Measurements from ENCODE around the gene SPATS2.
"Not testable (repeated sequence)": the region's sequence is repeated elsewhere in the genome, so short reads cannot be mapped to it uniquely, and the experiment has no call there.

Gene SPATS2

GRCh38 chr12:49367381-49368239, at the start of gene SPATS2:
SPATS2 (plus strand) TSS chr12:49367462; CDS start chr12:49461013, 93,551 bp downstream.
- DNase-seq (ENCODE audit: low read depth), result no peak

GRCh38 chr12:49320411-49321103, 46.7 kb upstream of the SPATS2 start:
- DNase-seq (ENCODE audit: low read depth), result not testable (repeated sequence)

- DNase-seq (ENCODE audit: low read depth), result no peak
These were observed 44.9 kb upstream of the SPATS2 start for GRCh38 chr12:49322367-49322707.

GRCh38 chr12:49322708-49323523, 44.3 kb upstream of the SPATS2 start, which contains the start of gene TROAP:
TROAP (plus strand) TSS chr12:49323255; CDS start chr12:49323609, 354 bp downstream.
- peak; percentile 92 for DNase-seq (ENCODE audit: low read depth)

- no peak for DNase-seq (ENCODE audit: low read depth)
These were observed 43.7 kb upstream of the SPATS2 start for GRCh38 chr12:49323524-49324097.

- no peak for DNase-seq (ENCODE audit: low read depth)
These were observed 41.7 kb upstream of the SPATS2 start for GRCh38 chr12:49325606-49326005.

GRCh38 chr12:49327368-49327767, 39.9 kb upstream of the SPATS2 start:
- DNase-seq (ENCODE audit: low read depth), result no peak

GRCh38 chr12:49327887-49328286, 39.4 kb upstream of the SPATS2 start:
- no peak for DNase-seq (ENCODE audit: low read depth)

GRCh38 chr12:49328816-49329215, 38.4 kb upstream of the SPATS2 start:
- DNase-seq (ENCODE audit: low read depth), result no peak

GRCh38 chr12:49330032-49330619, 37.1 kb upstream of the SPATS2 start:
- DNase-seq (ENCODE audit: low read depth), result no peak

- DNase-seq (ENCODE audit: low read depth), result no peak
These were observed 36.5 kb upstream of the SPATS2 start for GRCh38 chr12:49330631-49331379.

GRCh38 chr12:49331380-49332222, 35.7 kb upstream of the SPATS2 start:
- no peak for DNase-seq (ENCODE audit: low read depth)

- no peak for DNase-seq (ENCODE audit: low read depth)
These were observed 34.8 kb upstream of the SPATS2 start for GRCh38 chr12:49332441-49332861.

- DNase-seq (ENCODE audit: low read depth), result no peak
These were observed 34.3 kb upstream of the SPATS2 start for GRCh38 chr12:49332891-49333371.

GRCh38 chr12:49333778-49334177, 33.5 kb upstream of the SPATS2 start:
- not testable (repeated sequence) for DNase-seq (ENCODE audit: low read depth)

GRCh38 chr12:49334226-49334625, 33.0 kb upstream of the SPATS2 start:
- DNase-seq (ENCODE audit: low read depth), result no peak

- DNase-seq (ENCODE audit: low read depth), result no peak
These were observed 32.6 kb upstream of the SPATS2 start for GRCh38 chr12:49334681-49335080.

- DNase-seq (ENCODE audit: low read depth), result no peak
These were observed 31.9 kb upstream of the SPATS2 start for GRCh38 chr12:49335118-49335954.

Measured in stimulated activated CD8-positive, alpha-beta memory T cell treated with anti-CD3 and anti-CD28 coated beads, Interleukin-7, amount 100 ng/mL, for 24 hours (primary cell).